GM12892 (cell line): ENCODE results near the gene TSC22D4.
"Not testable (repeated sequence)": the region's sequence is repeated elsewhere in the genome, so short reads cannot be mapped to it uniquely, and the experiment has no call there.

ENCODE experiments used
- POLR2A ChIP-seq: IDR thresholded peaks from 2 replicates; pipeline ENCODE4 v1.6.1; 2011; ENCODE audit warnings: low read depth, low read length, control low read depth
- POLR2AphosphoS5 ChIP-seq: IDR thresholded peaks from 2 replicates; pipeline ENCODE4 v1.6.1; 2011; ENCODE audit warnings: low read depth, low read length, control low read depth
- TAF1 ChIP-seq: IDR thresholded peaks from 2 replicates; pipeline ENCODE4 v1.6.1; 2011; ENCODE audit warnings: low read depth, mild to moderate bottlenecking, control low read depth, low read length, borderline replicate concordance

DNA sequence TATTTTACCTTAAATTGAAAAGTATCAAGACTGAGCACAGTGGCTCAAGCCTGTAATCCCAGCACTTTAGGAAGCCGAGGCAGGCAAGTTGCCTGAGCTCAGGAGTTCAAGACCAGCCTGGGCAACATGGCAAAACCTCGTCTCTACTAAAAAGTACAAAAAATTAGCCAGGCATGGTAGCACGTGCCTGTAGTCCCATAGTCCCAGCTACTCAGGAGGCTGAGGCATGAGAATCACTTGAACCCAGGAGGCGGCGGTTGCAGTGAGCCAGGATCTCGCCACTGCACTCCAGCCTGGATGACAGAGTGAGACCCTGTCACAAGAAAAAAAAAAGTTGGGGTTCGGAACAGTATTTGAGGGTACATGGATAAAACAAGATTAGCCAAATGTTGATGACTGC lies 39.8 kb downstream of the TSC22D4 start:
- not testable (repeated sequence) for TF ChIP-seq POLR2AphosphoS5, POLR2A, TAF1
